ENCODE data around the gene KASH5.

GRCh38 chr19:49430678-49431329 lies 42.8 kb downstream of the KASH5 start:
- TF ChIP-seq CTCF (IDR thresholded peaks at IDR 0.05) (peak in 1 of 6 experiments; percentile 7), POLR2A (IDR thresholded peaks at IDR 0.05) (no peak)

All from esophagus squamous epithelium (tissue), 4 donors.